ENCODE data around the gene OPN1SW. TPM values are rescaled to one million over a fixed set of nuclear protein-coding genes. Genes with fewer than 3 reads are reported as not detected.

The OPN1SW gene
- total RNA-seq (not detected), polyA plus RNA-seq (not detected)
- long read RNA-seq, donor 1, partial matches to known transcripts, result 0 of 2 reads
- long read RNA-seq, donor 1, other reads (novel, unspliced or antisense), result 2 of 2 reads
- long read RNA-seq, donor 2, partial matches to known transcripts, result 0 of 8 reads
- long read RNA-seq, donor 2, other reads (novel, unspliced or antisense), result 8 of 8 reads

GRCh38 chr7:128775744-128776474, at the start of gene OPN1SW:
Gene OPN1SW (minus strand): TSS chr7:128775794. CDS start chr7:128775781, 13 bp downstream.
- intact Hi-C loops (cut with DNase I), result no loop called here
- DNase-seq (no peak), ATAC-seq (ENCODE audit: low FRiP score) (no peak)
- Histone ChIP-seq H3K27me3 (ENCODE audit: control insufficient read depth in 1 of 2, insufficient read depth in 2 of 2, low read length in 1 of 2) (no peaks in the 10 kb centered on the region), H3K27ac (ENCODE audit: low read depth in 1 of 2, low read length in 2 of 2) (no peak within 1 kb of the TSS), H3K9me3 (ENCODE audit: control insufficient read depth, low read length) (no peaks in the 10 kb centered on the region), H3K4me1 (ENCODE audit: control insufficient read depth in 1 of 2, insufficient read depth in 2 of 2, low read length in 2 of 2) (no peaks in the 10 kb centered on the region), H3K4me3 (ENCODE audit: low read length in 2 of 2) (no peak within 1 kb of the TSS), H3K36me3 (ENCODE audit: control insufficient read depth in 1 of 2, insufficient read depth in 2 of 2, low read length in 1 of 2) (peaks cover 0 to 4% of the 10 kb centered on the region in 2 donors)
- WGBS, 2 donors, result 96 to 99% methylated on average over 4 of the region's 4 CpGs

- Histone ChIP-seq H3K4me1 (ENCODE audit: control insufficient read depth in 1 of 2, insufficient read depth in 2 of 2, low read length in 2 of 2) (no peaks in the 10 kb centered on the region), H3K9me3 (ENCODE audit: control insufficient read depth, low read length) (no peaks in the 10 kb centered on the region), H3K27ac (ENCODE audit: low read depth in 1 of 2, low read length in 2 of 2) (no peak overlapping the region), H3K27me3 (ENCODE audit: control insufficient read depth in 1 of 2, insufficient read depth in 2 of 2, low read length in 1 of 2) (no peaks in the 10 kb centered on the region), H3K36me3 (ENCODE audit: control insufficient read depth in 1 of 2, insufficient read depth in 2 of 2, low read length in 1 of 2) (no peaks in the 10 kb centered on the region), H3K4me3 (ENCODE audit: low read length in 2 of 2) (no peak overlapping the region)
- intact Hi-C loops (cut with DNase I), result no loop called here
- ATAC-seq (ENCODE audit: low FRiP score), result no peak
- 88% methylated on average over 4 of the region's 4 CpGs for WGBS, 2 donors
- no peak for DNase-seq
These were observed 46.1 kb upstream of the OPN1SW start for GRCh38 chr7:128821724-128822123.

- no peaks in the 10 kb centered on the region for H3K27me3 ChIP-seq (ENCODE audit: control insufficient read depth in 1 of 2, insufficient read depth in 2 of 2, low read length in 1 of 2)
- H3K36me3 ChIP-seq (ENCODE audit: control insufficient read depth in 1 of 2, insufficient read depth in 2 of 2, low read length in 1 of 2), result no peaks in the 10 kb centered on the region
- no peak for ATAC-seq (ENCODE audit: low FRiP score)
- 71 to 83% methylated on average over 3 of the region's 3 CpGs for WGBS, 2 donors
- no peak overlapping the region for H3K4me3 ChIP-seq (ENCODE audit: low read length in 2 of 2)
- H3K27ac ChIP-seq (ENCODE audit: low read depth in 1 of 2, low read length in 2 of 2), result no peak overlapping the region
- no peaks in the 10 kb centered on the region for H3K9me3 ChIP-seq (ENCODE audit: control insufficient read depth, low read length)
- H3K4me1 ChIP-seq (ENCODE audit: control insufficient read depth in 1 of 2, insufficient read depth in 2 of 2, low read length in 2 of 2), result no peaks in the 10 kb centered on the region
- no peak for DNase-seq
- intact Hi-C loops (cut with DNase I), result no loop called here
These were observed 43.1 kb upstream of the OPN1SW start for GRCh38 chr7:128818694-128819093.

GRCh38 chr7:128815289-128815942, 39.8 kb upstream of the OPN1SW start:
- H3K4me3 ChIP-seq (ENCODE audit: low read length in 2 of 2), result no peak overlapping the region
- no peaks in the 10 kb centered on the region for H3K36me3 ChIP-seq (ENCODE audit: control insufficient read depth in 1 of 2, insufficient read depth in 2 of 2, low read length in 1 of 2)
- ATAC-seq (ENCODE audit: low FRiP score) (no peak), DNase-seq (no peak)
- no peaks in the 10 kb centered on the region for H3K4me1 ChIP-seq (ENCODE audit: control insufficient read depth in 1 of 2, insufficient read depth in 2 of 2, low read length in 2 of 2)
- intact Hi-C loops (cut with DNase I), result no loop called here
- no peaks in the 10 kb centered on the region for H3K27me3 ChIP-seq (ENCODE audit: control insufficient read depth in 1 of 2, insufficient read depth in 2 of 2, low read length in 1 of 2)
- H3K9me3 ChIP-seq (ENCODE audit: control insufficient read depth, low read length), result no peaks in the 10 kb centered on the region
- H3K27ac ChIP-seq (ENCODE audit: low read depth in 1 of 2, low read length in 2 of 2), result no peak overlapping the region
- WGBS, 2 donors, result 96 to 97% methylated on average over 7 of the region's 7 CpGs

GRCh38 chr7:128814499-128814898, 38.9 kb upstream of the OPN1SW start:
- Histone ChIP-seq H3K27ac (ENCODE audit: low read depth in 1 of 2, low read length in 2 of 2) (no peak overlapping the region), H3K9me3 (ENCODE audit: control insufficient read depth, low read length) (no peaks in the 10 kb centered on the region), H3K27me3 (ENCODE audit: control insufficient read depth in 1 of 2, insufficient read depth in 2 of 2, low read length in 1 of 2) (no peaks in the 10 kb centered on the region), H3K4me3 (ENCODE audit: low read length in 2 of 2) (no peak overlapping the region), H3K4me1 (ENCODE audit: control insufficient read depth in 1 of 2, insufficient read depth in 2 of 2, low read length in 2 of 2) (no peaks in the 10 kb centered on the region), H3K36me3 (ENCODE audit: control insufficient read depth in 1 of 2, insufficient read depth in 2 of 2, low read length in 1 of 2) (no peaks in the 10 kb centered on the region)
- ATAC-seq (ENCODE audit: low FRiP score), result no peak
- intact Hi-C loops (cut with DNase I), result no loop called here
- WGBS, 2 donors, result 93 to 94% methylated on average over 6 of the region's 6 CpGs
- no peak for DNase-seq

GRCh38 chr7:128812514-128813168, 37.0 kb upstream of the OPN1SW start:
- 73 to 81% methylated on average over 11 of the region's 11 CpGs for WGBS, 2 donors
- ATAC-seq (ENCODE audit: low FRiP score) (no peak), DNase-seq (no peak)
- Histone ChIP-seq H3K4me3 (ENCODE audit: low read length in 2 of 2) (no peak overlapping the region), H3K27me3 (ENCODE audit: control insufficient read depth in 1 of 2, insufficient read depth in 2 of 2, low read length in 1 of 2) (no peaks in the 10 kb centered on the region), H3K4me1 (ENCODE audit: control insufficient read depth in 1 of 2, insufficient read depth in 2 of 2, low read length in 2 of 2) (no peaks in the 10 kb centered on the region), H3K36me3 (ENCODE audit: control insufficient read depth in 1 of 2, insufficient read depth in 2 of 2, low read length in 1 of 2) (no peaks in the 10 kb centered on the region), H3K27ac (ENCODE audit: low read depth in 1 of 2, low read length in 2 of 2) (no peak overlapping the region), H3K9me3 (ENCODE audit: control insufficient read depth, low read length) (no peaks in the 10 kb centered on the region)
- intact Hi-C loops (cut with DNase I), result no loop called here

GRCh38 chr7:128811631-128812430, 36.2 kb upstream of the OPN1SW start:
- ATAC-seq (ENCODE audit: low FRiP score) (no peak), DNase-seq (no peak)
- H3K27ac ChIP-seq (ENCODE audit: low read depth in 1 of 2, low read length in 2 of 2), result no peak overlapping the region
- WGBS, 2 donors, result 94 to 98% methylated on average over 11 of the region's 11 CpGs
- H3K36me3 ChIP-seq (ENCODE audit: control insufficient read depth in 1 of 2, insufficient read depth in 2 of 2, low read length in 1 of 2), result no peaks in the 10 kb centered on the region
- intact Hi-C loops (cut with DNase I), result no loop called here
- H3K9me3 ChIP-seq (ENCODE audit: control insufficient read depth, low read length), result no peaks in the 10 kb centered on the region
- no peaks in the 10 kb centered on the region for H3K27me3 ChIP-seq (ENCODE audit: control insufficient read depth in 1 of 2, insufficient read depth in 2 of 2, low read length in 1 of 2)
- no peaks in the 10 kb centered on the region for H3K4me1 ChIP-seq (ENCODE audit: control insufficient read depth in 1 of 2, insufficient read depth in 2 of 2, low read length in 2 of 2)
- H3K4me3 ChIP-seq (ENCODE audit: low read length in 2 of 2), result no peak overlapping the region

- Histone ChIP-seq H3K36me3 (ENCODE audit: control insufficient read depth in 1 of 2, insufficient read depth in 2 of 2, low read length in 1 of 2) (no peaks in the 10 kb centered on the region), H3K27ac (ENCODE audit: low read depth in 1 of 2, low read length in 2 of 2) (no peak overlapping the region), H3K27me3 (ENCODE audit: control insufficient read depth in 1 of 2, insufficient read depth in 2 of 2, low read length in 1 of 2) (no peaks in the 10 kb centered on the region), H3K9me3 (ENCODE audit: control insufficient read depth, low read length) (no peaks in the 10 kb centered on the region), H3K4me1 (ENCODE audit: control insufficient read depth in 1 of 2, insufficient read depth in 2 of 2, low read length in 2 of 2) (no peaks in the 10 kb centered on the region), H3K4me3 (ENCODE audit: low read length in 2 of 2) (no peak overlapping the region)
- 95 to 96% methylated on average over 3 of the region's 3 CpGs for WGBS, 2 donors
- no peak for ATAC-seq (ENCODE audit: low FRiP score)
- intact Hi-C loops (cut with DNase I), result no loop called here
- no peak for DNase-seq
These were observed 35.4 kb upstream of the OPN1SW start for GRCh38 chr7:128810997-128811396.
